GM18505 (cell line): ENCODE data around the gene UTRN.
A peak's percentile ranks its signal among the peaks of the same experiment; 100 is the strongest.

Experiments used
- ATAC-seq: cut with Tn5 transposase; IDR thresholded peaks from one replicate; pipeline ENCODE4 v1.9.1; 2021; ENCODE audit not compliant: unreplicated experiment
- POLR2A ChIP-seq: IDR thresholded peaks from 4 replicates; pipeline ENCODE4 v1.6.1; 2011; ENCODE audit warnings: borderline replicate concordance; ENCODE audit not compliant: insufficient read depth, insufficient read length; ENCODE audit errors: extremely low read depth

UTRN gene

DNA sequence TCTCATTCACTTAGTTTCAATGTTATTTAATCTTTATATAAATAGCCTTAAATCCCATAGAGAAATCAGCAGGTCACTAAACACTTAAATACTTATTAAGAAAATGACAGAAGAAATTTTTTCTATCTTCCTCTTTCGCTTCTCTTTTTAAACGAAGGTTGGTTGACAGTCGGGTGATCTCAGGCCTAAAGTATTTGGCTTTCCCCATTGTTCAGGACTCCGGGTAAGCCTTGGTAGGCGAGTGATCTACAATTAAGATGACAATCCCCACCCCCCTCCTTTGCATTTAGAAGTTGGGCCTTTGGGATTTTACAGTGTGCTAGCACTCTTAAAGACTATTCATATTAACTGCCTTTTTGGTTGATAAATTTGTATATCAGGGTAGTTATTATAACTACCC is 19.7 kb upstream of the UTRN start:
- no peak for TF ChIP-seq POLR2A
- peak; percentile 88 for ATAC-seq

DNA sequence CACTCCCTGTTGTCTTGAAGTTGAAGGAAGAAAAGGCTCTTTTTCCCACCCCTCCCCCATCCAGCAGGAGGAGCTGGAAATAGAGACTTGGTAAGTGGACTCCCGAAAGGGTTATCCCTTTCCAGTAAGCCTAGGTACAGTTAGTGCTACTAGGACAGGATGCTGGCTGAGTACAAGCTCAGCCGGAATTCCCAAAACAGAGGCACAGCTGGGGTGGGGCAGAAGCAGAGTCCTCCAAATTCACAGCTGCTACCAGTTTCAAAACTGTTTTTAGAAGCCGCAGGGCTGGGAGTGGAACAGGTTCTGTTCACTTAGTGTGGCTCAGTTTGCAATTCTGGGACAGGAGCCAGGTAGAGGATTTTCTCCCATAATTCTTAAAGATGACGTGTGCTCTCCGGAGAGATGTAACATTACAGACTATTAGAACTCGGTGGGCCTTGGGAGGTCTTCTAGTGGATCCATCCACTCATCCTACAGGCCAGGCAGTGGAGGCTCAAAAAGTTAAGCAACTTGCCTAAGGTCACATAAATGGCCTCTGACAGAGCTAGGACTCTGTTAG is 19.0 kb upstream of the UTRN start:
- ATAC-seq, result no peak
- no peak for TF ChIP-seq POLR2A

DNA sequence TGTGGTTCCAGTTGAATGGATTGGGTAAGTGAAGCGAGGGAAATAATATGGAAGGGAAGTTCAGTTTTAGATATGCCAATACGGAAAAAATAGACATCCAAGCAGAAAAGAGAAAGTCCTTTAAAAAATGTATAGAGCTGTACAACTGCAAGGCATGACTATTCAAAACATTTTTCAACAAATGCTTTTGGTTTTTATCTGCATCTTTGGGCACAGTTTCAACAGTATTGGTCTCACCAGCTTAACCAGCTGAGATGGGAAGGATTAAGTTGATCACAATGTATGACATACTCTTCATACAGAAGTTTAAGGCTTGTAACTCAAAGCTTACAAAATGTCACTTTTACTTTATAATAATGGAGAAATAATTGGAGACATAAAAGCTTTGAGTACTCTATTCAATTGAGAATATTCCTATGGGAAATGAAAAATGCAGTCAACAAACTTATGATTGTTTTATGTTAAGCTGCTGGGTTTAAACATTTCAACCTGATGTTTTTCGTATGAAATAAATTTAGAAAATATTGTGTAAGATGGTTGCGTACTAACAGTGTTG is 16.3 kb upstream of the UTRN start:
- ATAC-seq, result no peak
- TF ChIP-seq POLR2A, result no peak

DNA sequence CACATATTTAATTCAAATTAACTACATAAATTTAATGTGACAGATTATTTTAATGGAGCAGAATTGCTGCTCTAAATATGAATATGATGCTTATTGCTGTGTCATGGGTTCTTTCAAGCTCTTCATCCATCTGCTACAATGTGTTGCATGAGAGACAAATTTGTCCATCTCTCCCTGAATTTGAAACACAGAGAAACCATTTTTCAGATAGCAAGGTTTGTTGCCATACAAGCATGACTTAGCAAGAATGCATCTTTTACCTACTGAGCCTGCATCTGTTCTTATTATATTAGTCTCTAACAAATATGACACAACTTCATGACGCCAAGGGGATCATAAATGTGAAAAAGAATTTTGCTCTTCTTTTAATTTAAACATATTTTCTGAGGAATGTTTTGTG is 8.0 kb upstream of the UTRN start:
- TF ChIP-seq POLR2A, result no peak
- no peak for ATAC-seq

DNA sequence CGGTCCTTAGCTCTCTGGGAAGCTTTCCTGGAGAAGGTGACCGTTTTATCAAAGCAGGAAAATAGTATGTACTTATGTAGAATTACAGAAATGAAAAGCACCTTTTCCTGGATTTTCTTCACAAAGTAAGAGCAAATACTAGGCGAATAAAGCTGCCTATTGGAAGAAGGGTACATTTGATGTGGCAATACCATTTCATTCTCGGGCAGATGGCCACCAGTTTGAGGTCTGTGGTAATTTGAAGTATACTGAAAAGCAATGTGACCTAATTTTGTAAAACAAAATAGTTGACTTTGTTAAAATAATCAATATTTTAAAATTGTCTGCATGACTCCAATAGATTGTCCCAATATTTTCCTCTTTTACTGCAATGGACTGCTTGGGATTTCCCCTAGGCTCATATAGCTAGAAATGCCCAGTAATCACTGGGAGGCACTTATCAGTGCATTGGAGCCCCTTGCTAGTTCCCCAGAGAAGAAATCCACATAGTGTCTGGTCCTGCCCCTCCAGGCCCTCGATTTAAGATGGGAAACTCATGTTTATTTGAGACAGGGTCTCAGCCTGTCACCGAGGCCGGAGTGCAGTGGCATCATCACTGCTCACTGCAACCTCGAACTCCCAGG is 7.4 kb upstream of the UTRN start:
- no peak for TF ChIP-seq POLR2A
- no peak for ATAC-seq

DNA sequence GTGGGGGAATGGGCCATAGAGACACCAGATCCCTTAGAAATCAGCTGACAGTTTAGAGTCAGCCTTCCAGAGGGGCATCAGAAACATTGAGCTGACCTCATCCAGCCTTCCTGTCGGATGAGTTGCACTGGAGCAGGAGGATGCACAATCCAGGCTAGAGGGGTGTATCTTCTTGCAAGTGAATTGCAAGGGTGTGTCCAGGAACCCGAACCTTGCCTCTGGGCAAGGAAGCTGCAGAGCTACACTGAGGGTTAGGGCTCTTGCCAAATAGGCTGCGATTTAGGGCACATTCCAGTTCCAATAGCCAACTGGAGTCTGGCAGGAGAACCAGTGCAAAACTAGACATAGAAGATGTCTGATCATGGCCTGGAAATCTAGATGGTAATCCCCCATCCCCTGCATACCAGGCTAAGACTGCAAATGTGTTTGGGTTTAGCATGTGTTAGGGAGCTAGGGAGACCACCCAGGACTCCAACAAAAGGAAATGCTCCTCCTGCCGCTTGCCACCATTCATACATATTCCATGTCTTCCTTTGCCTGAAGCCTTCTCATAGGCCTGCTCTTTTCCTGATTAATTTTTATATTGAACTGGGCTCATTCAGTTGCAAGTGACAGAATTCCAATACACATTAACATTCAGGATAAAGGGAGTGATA is 6.3 kb upstream of the UTRN start:
- ATAC-seq, result no peak
- TF ChIP-seq POLR2A, result no peak

DNA sequence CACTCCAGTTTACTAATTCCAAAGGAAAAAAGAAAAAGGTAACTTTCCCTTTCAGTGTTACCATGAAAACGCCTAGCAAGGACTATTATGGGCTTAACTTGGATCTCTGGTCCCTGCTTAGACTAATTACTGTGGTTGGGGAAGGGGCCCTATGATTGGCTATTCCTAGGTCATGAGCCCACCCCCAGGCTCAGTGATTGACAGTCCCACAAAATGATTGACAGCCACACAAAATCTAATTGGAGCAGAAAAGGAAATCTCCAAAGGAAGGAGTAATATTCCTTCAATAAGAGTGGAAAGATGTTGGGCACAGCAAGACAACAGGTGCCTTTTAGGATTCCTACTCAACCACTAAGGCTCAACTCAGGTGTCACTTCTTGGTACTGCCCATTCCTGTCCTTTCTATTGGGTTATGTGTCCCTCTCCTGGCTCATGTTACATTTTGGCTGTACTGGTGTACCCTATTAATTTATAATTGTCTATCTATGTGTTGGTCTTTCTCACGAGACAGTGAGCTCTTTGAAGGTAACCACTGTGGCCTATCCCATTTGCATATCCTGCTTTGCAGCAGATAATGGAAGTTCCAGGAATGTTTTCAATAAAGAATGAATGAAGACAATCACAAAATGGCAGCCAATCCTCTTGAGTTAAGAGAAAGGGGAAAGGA is 5.5 kb upstream of the UTRN start:
- ATAC-seq, result no peak
- TF ChIP-seq POLR2A, result no peak

DNA sequence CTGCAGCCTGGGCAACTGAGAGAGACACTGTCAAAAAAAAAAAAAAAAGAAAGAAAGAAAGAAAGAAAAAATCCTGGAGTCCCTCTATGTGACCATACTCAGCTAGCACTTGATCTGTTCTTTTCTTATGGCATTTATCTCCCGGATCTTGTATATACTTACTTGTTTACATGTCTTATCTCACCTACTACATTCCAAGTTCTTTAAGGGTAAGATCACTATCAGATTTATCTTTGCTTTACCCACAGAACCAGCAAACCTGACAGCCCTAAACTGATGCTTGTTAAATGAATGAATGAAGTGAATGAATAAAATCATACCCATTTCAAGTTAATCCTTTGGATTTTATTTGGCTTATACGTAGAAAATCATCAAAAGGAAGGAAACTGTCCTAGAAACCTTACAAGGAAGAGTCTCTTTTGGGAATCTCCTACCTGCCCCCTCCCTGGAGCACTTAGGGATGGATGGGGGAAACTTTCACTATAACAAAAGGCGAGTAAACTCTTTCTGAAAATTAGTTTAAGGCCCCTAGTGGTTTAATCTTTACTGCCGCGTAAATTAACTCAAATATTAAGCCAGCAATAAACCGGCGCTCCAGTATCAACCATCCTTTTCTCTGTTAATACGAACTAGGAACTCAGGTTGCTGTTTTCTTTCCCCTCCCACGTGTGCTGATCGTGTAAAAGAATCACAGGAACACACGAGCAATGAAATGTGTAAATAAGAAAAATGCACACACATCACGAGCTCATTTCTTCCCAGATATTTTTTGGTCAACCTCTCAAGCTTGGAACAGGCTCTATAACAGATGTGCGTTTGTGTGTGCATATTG is 1.3 kb upstream of the UTRN start:
- no peak for TF ChIP-seq POLR2A
- no peak for ATAC-seq

DNA sequence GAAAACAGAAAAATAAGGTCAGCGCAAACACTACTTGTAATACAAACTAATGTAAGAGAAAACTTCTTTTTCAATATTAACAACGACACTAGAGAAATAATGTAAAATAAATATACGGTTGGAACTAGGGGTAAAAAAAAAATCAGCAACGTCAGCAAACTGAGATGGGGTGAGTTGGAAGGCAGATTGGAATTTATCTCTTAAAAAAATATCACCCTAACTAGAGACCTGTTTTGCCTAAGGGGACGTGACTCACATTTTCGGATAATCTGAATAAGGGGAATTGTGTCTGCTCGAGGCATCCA is 705 bp upstream of the UTRN start:
- ATAC-seq, result no peak

DNA sequence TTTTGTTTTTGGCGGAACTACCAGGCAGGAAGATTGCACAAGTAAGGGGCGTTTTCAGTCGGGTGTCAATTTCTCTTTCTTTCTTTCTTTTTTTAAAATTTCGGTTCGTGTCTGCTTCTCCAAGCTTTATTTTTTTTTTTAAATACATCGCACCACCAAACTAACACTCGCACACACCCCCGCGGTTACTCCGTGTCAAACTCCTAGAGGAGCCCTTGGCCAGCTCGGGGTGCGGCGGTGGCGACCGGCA is 338 bp downstream of the UTRN start:
- peak; percentile 28 for ATAC-seq
- TF ChIP-seq POLR2A, result no peak

More for the DNA sequence above, 705 bp upstream of the UTRN start:
- no peak for TF ChIP-seq POLR2A

DNA sequence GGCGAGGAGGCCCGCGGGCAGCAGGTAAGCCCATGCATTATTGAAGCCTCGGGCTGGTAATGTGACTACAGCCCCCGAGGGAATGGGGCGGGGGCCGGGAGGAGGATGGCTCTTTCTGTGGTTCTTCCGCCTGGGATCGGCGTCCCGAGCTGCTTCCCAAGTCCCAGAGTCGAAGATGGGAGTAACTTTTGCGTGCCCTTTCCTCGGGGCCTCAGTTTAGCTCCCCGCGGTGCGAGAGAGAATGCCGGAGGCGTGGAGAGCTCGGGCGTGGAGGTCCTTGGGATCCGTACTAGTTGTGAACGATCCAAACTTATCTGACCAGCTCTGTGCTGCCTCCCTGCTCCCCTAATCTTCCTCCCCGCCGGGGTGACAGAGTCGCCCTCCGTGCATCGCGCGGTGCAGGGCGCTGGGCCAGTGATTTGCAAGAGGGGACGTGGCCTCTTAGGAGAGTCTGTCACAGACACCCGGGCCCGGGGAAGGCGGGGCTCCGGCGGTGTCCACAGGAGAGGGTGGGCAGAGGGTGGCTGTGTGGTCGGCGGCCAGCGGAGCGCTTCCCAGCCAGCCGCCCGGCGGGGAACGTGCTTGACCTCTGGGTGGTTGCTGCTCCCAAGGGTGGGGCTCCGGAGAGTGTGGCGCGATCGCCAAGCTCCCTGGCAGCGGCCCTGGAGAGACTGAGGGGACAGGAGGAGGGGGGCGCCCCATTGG is 815 bp downstream of the UTRN start:
- no peak for ATAC-seq
- TF ChIP-seq POLR2A, result no peak

DNA sequence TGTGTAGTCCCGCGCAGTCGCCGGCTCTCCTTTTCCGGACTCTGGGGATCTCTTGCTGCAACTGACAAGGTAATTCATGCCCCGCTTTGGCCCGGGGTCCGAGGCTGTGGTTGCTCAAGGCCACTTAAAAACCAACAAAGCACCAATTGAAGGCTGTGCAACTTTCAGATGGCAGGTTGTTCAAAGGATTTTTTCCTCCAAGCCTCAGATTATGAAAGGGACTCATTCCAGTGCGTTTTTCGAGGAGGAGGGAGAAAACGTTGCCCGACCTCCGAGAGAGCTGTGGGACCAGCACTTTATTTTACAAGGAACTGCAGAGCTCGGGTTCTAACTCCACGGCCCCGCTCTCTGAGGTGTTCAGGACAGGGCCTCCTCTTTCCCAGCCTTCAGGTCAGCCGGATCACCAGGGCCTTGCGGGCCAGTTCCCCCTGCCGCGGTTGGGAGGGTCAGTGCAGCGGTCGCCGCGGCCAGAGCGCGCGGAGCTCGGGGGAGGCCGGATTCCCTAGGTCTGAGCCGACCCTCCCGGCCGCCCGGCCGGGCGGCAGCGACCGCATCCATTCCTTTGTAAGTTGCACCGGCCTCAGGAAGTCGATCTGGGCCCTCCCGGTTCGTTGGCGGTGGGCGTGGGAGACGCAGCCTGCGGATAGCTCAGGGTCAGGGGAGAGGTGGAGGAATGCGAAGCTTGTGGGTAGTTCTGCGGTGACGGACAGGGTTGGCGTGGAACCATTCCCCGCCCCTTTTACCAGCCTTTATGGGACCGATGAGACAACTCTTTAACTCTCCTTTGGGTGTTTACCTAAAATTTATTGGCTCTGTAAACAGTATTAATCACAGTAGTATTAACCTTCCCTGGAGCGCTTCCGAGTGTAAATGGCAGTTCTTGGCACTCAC is 1.6 kb downstream of the UTRN start:
- ATAC-seq, result no peak
- TF ChIP-seq POLR2A, result no peak

DNA sequence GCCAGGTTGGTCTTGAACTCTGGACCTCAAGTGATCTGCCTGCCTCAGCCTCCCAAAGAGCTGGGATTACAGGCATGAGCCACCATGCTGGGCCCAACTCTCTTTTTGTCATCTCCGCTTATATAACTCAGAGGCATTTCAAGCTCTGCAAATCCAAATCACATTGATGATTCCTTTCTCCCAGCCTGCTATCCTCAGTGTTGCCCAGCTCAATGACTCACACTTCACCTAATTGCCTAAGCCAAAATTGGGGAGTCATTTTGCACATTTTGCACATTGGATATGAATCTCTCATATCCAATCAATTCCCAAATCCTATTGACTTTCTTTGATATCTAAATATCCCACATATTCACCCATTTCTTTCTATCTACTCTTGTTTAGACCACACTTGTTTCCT is 3.9 kb downstream of the UTRN start:
- TF ChIP-seq POLR2A, result no peak
- no peak for ATAC-seq

DNA sequence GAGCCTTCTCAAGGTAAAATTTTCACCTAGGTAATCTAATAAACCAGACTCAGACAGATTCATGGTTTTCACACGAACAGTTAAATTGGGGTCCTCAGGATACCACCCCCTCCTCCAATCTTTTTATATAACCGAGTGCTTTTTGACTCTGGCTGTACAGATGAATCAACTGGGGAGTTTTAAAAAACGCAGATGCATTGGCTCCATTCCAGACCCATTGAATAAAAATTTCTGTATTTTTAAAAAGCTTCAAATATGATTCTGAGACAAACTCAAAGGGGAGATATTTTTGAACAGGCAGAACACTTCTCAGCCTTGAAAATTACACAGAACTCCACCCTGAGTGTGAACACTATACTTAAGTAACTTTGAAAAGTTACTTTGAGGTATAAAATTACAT is 7.2 kb downstream of the UTRN start:
- no peak for ATAC-seq

More for the DNA sequence above, 7.2 kb downstream of the UTRN start:
- TF ChIP-seq POLR2A, result no peak
